Measurements from ENCODE around the gene ETV6.

ETV6 gene

GRCh38 chr12:11868027-11868426 lies 218.6 kb downstream of the ETV6 start:
- TF ChIP-seq CTCF (conservative IDR thresholded peaks at IDR 0.05; ENCODE audit: low read length) = no peak
- TF ChIP-seq EZH2phosphoT487 (IDR thresholded peaks at IDR 0.05; ENCODE audit: borderline replicate concordance) = no peak
- Histone ChIP-seq H3K36me3 (ENCODE audit: insufficient read depth, low read length) (peaks cover 78% of the 10 kb centered on the region), H3K9ac (ENCODE audit: low read depth, low read length, poor library complexity, severe bottlenecking) (no peak overlapping the region)

GRCh38 chr12:11869406-11869805 lies 219.9 kb downstream of the ETV6 start:
- Histone ChIP-seq H3K79me2 (ENCODE audit: insufficient read depth, low read length) (peaks cover 35% of the 10 kb centered on the region), H3K9me2 (replicated peaks; ENCODE audit: low read depth, low read length) (no peaks in the 10 kb centered on the region), H3K9me3 (ENCODE audit: insufficient read depth, low read depth, low read length) (peaks cover 8% of the 10 kb centered on the region; the same call in 1 of the 2 replicates), H3K4me3 (ENCODE audit: low read length, poor library complexity, severe bottlenecking) (no peak overlapping the region), H3F3A (ENCODE audit: low read depth) (no peaks in the 10 kb centered on the region), H3K36me3 (ENCODE audit: insufficient read depth, low read length) (peaks cover 73% of the 10 kb centered on the region), H4K20me1 (ENCODE audit: insufficient read depth, low read length, poor library complexity, severe bottlenecking) (peaks cover 3% of the 10 kb centered on the region), H2AFZ (ENCODE audit: low read length) (no peak overlapping the region), H3K27me3 (ENCODE audit: insufficient read depth, low read length, poor library complexity, severe bottlenecking) (no peaks in the 10 kb centered on the region), H3K9ac (ENCODE audit: low read depth, low read length, poor library complexity, severe bottlenecking) (no peak overlapping the region), H3K4me2 (ENCODE audit: low read depth, low read length, poor library complexity, severe bottlenecking) (no peak overlapping the region), H3K4me1 (ENCODE audit: insufficient read depth, low read length, poor library complexity, severe bottlenecking) (no peaks in the 10 kb centered on the region)
- TF ChIP-seq EZH2phosphoT487 (IDR thresholded peaks at IDR 0.05; ENCODE audit: borderline replicate concordance) = no peak
- no peak for TF ChIP-seq CTCF (conservative IDR thresholded peaks at IDR 0.05; ENCODE audit: low read length)

More at GRCh38 chr12:11868027-11868426, 218.6 kb downstream of the ETV6 start:
- Histone ChIP-seq H3K79me2 (ENCODE audit: insufficient read depth, low read length) (peaks cover 30% of the 10 kb centered on the region), H2AFZ (ENCODE audit: low read length) (no peak overlapping the region), H3K4me2 (ENCODE audit: low read depth, low read length, poor library complexity, severe bottlenecking) (no peak overlapping the region), H3K4me1 (ENCODE audit: insufficient read depth, low read length, poor library complexity, severe bottlenecking) (no peaks in the 10 kb centered on the region), H3K9me3 (ENCODE audit: insufficient read depth, low read depth, low read length) (peaks cover 8% of the 10 kb centered on the region; the same call in 1 of the 2 replicates), H3K4me3 (ENCODE audit: low read length, poor library complexity, severe bottlenecking) (no peak overlapping the region), H4K20me1 (ENCODE audit: insufficient read depth, low read length, poor library complexity, severe bottlenecking) (peaks cover 3% of the 10 kb centered on the region), H3K27me3 (ENCODE audit: insufficient read depth, low read length, poor library complexity, severe bottlenecking) (no peaks in the 10 kb centered on the region), H3K9me2 (replicated peaks; ENCODE audit: low read depth, low read length) (no peaks in the 10 kb centered on the region), H3F3A (ENCODE audit: low read depth) (no peaks in the 10 kb centered on the region)

GRCh38 chr12:11870041-11870451 lies 220.6 kb downstream of the ETV6 start:
- Histone ChIP-seq H3K36me3 (ENCODE audit: insufficient read depth, low read length) (peaks cover 71% of the 10 kb centered on the region), H3F3A (ENCODE audit: low read depth) (no peaks in the 10 kb centered on the region), H4K20me1 (ENCODE audit: insufficient read depth, low read length, poor library complexity, severe bottlenecking) (peaks cover 3% of the 10 kb centered on the region), H3K4me3 (ENCODE audit: low read length, poor library complexity, severe bottlenecking) (no peak overlapping the region), H3K9ac (ENCODE audit: low read depth, low read length, poor library complexity, severe bottlenecking) (no peak overlapping the region), H3K9me2 (replicated peaks; ENCODE audit: low read depth, low read length) (no peaks in the 10 kb centered on the region), H2AFZ (ENCODE audit: low read length) (no peak overlapping the region), H3K27me3 (ENCODE audit: insufficient read depth, low read length, poor library complexity, severe bottlenecking) (no peaks in the 10 kb centered on the region), H3K9me3 (ENCODE audit: insufficient read depth, low read depth, low read length) (peaks cover 8% of the 10 kb centered on the region; the same call in 1 of the 2 replicates), H3K79me2 (ENCODE audit: insufficient read depth, low read length) (peaks cover 36% of the 10 kb centered on the region), H3K4me1 (ENCODE audit: insufficient read depth, low read length, poor library complexity, severe bottlenecking) (peaks cover 2% of the 10 kb centered on the region), H3K4me2 (ENCODE audit: low read depth, low read length, poor library complexity, severe bottlenecking) (no peak overlapping the region)
- TF ChIP-seq CTCF (conservative IDR thresholded peaks at IDR 0.05; ENCODE audit: low read length) (no peak), EZH2phosphoT487 (IDR thresholded peaks at IDR 0.05; ENCODE audit: borderline replicate concordance) (no peak)
